Upper lobe of left lung (tissue), 4 donors: ENCODE data around the gene TTYH3.

Source experiments
- CTCF ChIP-seq, 6 experiments: fragments of 450-650 bp in 4 of 6; fragments of 200-600 bp in 2 of 6; sonication (generic) in 2 of 6; IDR thresholded peaks; one replicate each; pipeline ENCODE4 v1.5.1; 2016 to 2019; ENCODE audit warnings: antibody characterized with exemption in 6 of 6
- POLR2AphosphoS5 ChIP-seq, 2 donors: sonication (generic); formaldehyde crosslinking; IDR thresholded peaks; one replicate each; pipeline ENCODE4 v1.5.1; 2017; ENCODE audit warnings: antibody characterized with exemption in 2 of 2

- TF ChIP-seq CTCF (IDR thresholded peaks at IDR 0.05) = no peak
- no peak for TF ChIP-seq POLR2AphosphoS5 (IDR thresholded peaks at IDR 0.05)
These were observed 66.9 kb downstream of the TTYH3 start for GRCh38 chr7:2698581-2699288.
